Endothelial cell of umbilical vein (primary cell): Measurements from ENCODE around the gene CPED1. TPM values are rescaled to one million over a fixed set of nuclear protein-coding genes. Genes with fewer than 3 reads are reported as not detected.

Experiments
- BruUV-seq: library from RNA; stranded (reverse); fragments of 400-500 nt; replicated peaks from 2 replicates; lab custom pipeline; 2021; lab: Mats Ljungman, UMichigan
- CTCF ChIA-PET: fragments of 300-600, 350-600 bp; sonication (Branson Sonifier 250); formaldehyde crosslinking; loops from one replicate; lab custom pipeline; 2021; ENCODE audit warnings: antibody characterized with exemption, inconsistent platforms; lab: Charles Lee
- POLR2A ChIA-PET: fragments of 300-600, 350-600 bp; sonication (Branson Sonifier 250); formaldehyde crosslinking; loops from one replicate; lab custom pipeline; 2021; ENCODE audit warnings: antibody characterized with exemption, inconsistent platforms; lab: Charles Lee
- DNase-seq: peaks from one replicate; pipeline ENCODE4 v3.0.0-alpha.2; 2011; ENCODE audit warnings: low read depth, low spot score
- FAIRE-seq: peaks from 2 replicates; lab custom pipeline; 2011; peaks lifted over from hg19 to GRCh38; lab: Jason Lieb, UNC
- H2AFZ ChIP-seq: 2 replicates; pipeline ENCODE4 v1.6.0; 2012; ENCODE audit warnings: low read depth, low read length, control low read depth, inconsistent platforms
- H3K27ac ChIP-seq: 2 replicates; pipeline ENCODE4 v1.5.1; 2011; ENCODE audit warnings: low read depth, mild to moderate bottlenecking, control low read depth, low read length, moderate library complexity; ENCODE audit not compliant: insufficient read depth
- H3K27me3 ChIP-seq, 2 experiments: 2 replicates each; pipeline versions ENCODE4 v1.6.0 to v1.6.1; 2011; ENCODE audit warnings: low read length in 2 of 2, mixed read lengths in 1 of 2; ENCODE audit not compliant: control insufficient read depth in 2 of 2, insufficient read depth in 2 of 2
- H3K36me3 ChIP-seq, 2 experiments: 2 replicates in 1 of 2; 3 replicates in 1 of 2; pipeline ENCODE4 v1.5.1; 2011; ENCODE audit warnings: low read length in 2 of 2, mild to moderate bottlenecking in 1 of 2, moderate library complexity in 1 of 2; ENCODE audit not compliant: control insufficient read depth in 2 of 2, insufficient read depth in 2 of 2; ENCODE audit errors: extremely low read depth in 1 of 2
- H3K4me1 ChIP-seq: 3 replicates; pipeline ENCODE4 v1.5.1; 2011; ENCODE audit warnings: mild to moderate bottlenecking, low read length; ENCODE audit not compliant: control insufficient read depth, insufficient read depth; ENCODE audit errors: extremely low read depth
- H3K4me2 ChIP-seq: 2 replicates; pipeline ENCODE4 v1.6.1; 2011; ENCODE audit warnings: low read length, control low read depth, mixed read lengths; ENCODE audit not compliant: insufficient read depth
- H3K4me3 ChIP-seq, 3 experiments: fragments of 200-600 bp in 1 of 3; sonication (generic), shearing (Covaris generic) in 1 of 3; replicated peaks in 1 of 3; 2 replicates each; pipeline ENCODE4 v1.5.1; 2011 to 2016; ENCODE audit warnings: control low read depth in 3 of 3, low read length in 3 of 3, mild to moderate bottlenecking in 2 of 3, inconsistent platforms in 1 of 3, low read depth in 1 of 3, moderate library complexity in 1 of 3; ENCODE audit not compliant: insufficient read depth in 1 of 3
- H3K79me2 ChIP-seq: 2 replicates; pipeline ENCODE4 v1.6.0; 2012; ENCODE audit warnings: low read length, inconsistent platforms; ENCODE audit not compliant: control insufficient read depth, insufficient read depth
- H3K9ac ChIP-seq: replicated peaks from 2 replicates; pipeline ENCODE3; 2011; ENCODE audit warnings: low read length, control low read depth; ENCODE audit not compliant: insufficient read depth; ENCODE audit errors: extremely low read depth
- H3K9me1 ChIP-seq: replicated peaks from 3 replicates; pipeline ENCODE4 v1.6.0; 2011; ENCODE audit warnings: mild to moderate bottlenecking, low read length; ENCODE audit not compliant: control insufficient read depth, insufficient read depth; ENCODE audit errors: extremely low read depth
- H3K9me3 ChIP-seq: replicated peaks from 2 replicates; pipeline ENCODE4 v1.5.1; 2012; ENCODE audit warnings: low read length, inconsistent platforms; ENCODE audit not compliant: control insufficient read depth, insufficient read depth
- H4K20me1 ChIP-seq: replicated peaks from 2 replicates; pipeline ENCODE3; 2011; ENCODE audit warnings: mild to moderate bottlenecking, low read length; ENCODE audit not compliant: control insufficient read depth, insufficient read depth; ENCODE audit errors: extremely low read depth
- FOS ChIP-seq: IDR thresholded peaks from 2 replicates; pipeline ENCODE4 v1.6.1; 2011; ENCODE audit warnings: mild to moderate bottlenecking, low read length, moderate library complexity, borderline replicate concordance; ENCODE audit not compliant: insufficient read depth
- GATA2 ChIP-seq: IDR thresholded peaks from 2 replicates; pipeline ENCODE4 v1.7.0; 2011; ENCODE audit warnings: low read depth, mild to moderate bottlenecking, moderate library complexity, mixed read lengths, low read length; ENCODE audit not compliant: insufficient read length, insufficient read depth
- JUN ChIP-seq: IDR thresholded peaks from 2 replicates; pipeline ENCODE4 v1.6.1; 2011; ENCODE audit warnings: borderline replicate concordance, low read depth; ENCODE audit not compliant: insufficient read length, insufficient read depth
- POLR2A ChIP-seq: IDR thresholded peaks from 2 replicates; pipeline ENCODE4 v1.6.1; 2012; ENCODE audit warnings: low read depth, mild to moderate bottlenecking, control low read depth, low read length
- POLR2AphosphoS5 ChIP-seq: IDR thresholded peaks from 2 replicates; pipeline ENCODE4 v1.6.1; 2012; ENCODE audit warnings: low read depth, mild to moderate bottlenecking, control low read depth, low read length, moderate library complexity; ENCODE audit not compliant: insufficient read depth
- dilution Hi-C: fragments of 300-500 bp; cut with MboI; formaldehyde crosslinking; loops from one replicate; pipeline ENCODE4 v1.15.0; 2019; ENCODE audit warnings: low sequenced_read_pairs; ENCODE audit not compliant: extremely low pct_ligation_motif_present
- intact Hi-C: fragments of 100-400 bp; cut with micrococcal nuclease; formaldehyde crosslinking; loops from one replicate; pipeline ENCODE4 v1.10.0; 2022
- polyA plus RNA-seq, 4 experiments: library from polyadenylated mRNA; depleted of rRNA in 3 of 4; stranded (reverse) in 3 of 4; unstranded in 1 of 4; fragments of >200 nt; gene quantifications; 2 replicates each; pipeline versions ENCODE4 v1.2.1 to v1.2.3, GENCODE V29; 2011 to 2012; ENCODE audit warnings: missing spikeins in 1 of 4
- total RNA-seq: library from RNA; stranded (reverse); gene quantifications from 2 replicates; pipeline ENCODE4 v1.2.3, GENCODE V29; 2021
- TF ChIP-seq, protein P1 (sequence below), 2 donors: IDR thresholded peaks; 1 replicate in 1 of 2; 2 replicates in 1 of 2; pipeline ENCODE4 v1.5.1; 2011; ENCODE audit warnings: low read length in 2 of 2, mild to moderate bottlenecking in 2 of 2, moderate library complexity in 2 of 2, control low read depth in 1 of 2, inconsistent platforms in 1 of 2, low read depth in 1 of 2; ENCODE audit not compliant: insufficient read depth in 1 of 2; ENCODE audit errors: extremely low read depth in 1 of 2
- TF ChIP-seq, protein P2 (sequence below): IDR thresholded peaks from 2 replicates; pipeline ENCODE4 v1.6.1; 2011; ENCODE audit not compliant: insufficient read depth, insufficient read length

The CPED1 gene
- total and polyA plus RNA-seq, 2 donors (not counting 3 experiments of a cell fraction or from before 2014, with no cell fraction given), result 0.22 to 3.0 TPM

DNA sequence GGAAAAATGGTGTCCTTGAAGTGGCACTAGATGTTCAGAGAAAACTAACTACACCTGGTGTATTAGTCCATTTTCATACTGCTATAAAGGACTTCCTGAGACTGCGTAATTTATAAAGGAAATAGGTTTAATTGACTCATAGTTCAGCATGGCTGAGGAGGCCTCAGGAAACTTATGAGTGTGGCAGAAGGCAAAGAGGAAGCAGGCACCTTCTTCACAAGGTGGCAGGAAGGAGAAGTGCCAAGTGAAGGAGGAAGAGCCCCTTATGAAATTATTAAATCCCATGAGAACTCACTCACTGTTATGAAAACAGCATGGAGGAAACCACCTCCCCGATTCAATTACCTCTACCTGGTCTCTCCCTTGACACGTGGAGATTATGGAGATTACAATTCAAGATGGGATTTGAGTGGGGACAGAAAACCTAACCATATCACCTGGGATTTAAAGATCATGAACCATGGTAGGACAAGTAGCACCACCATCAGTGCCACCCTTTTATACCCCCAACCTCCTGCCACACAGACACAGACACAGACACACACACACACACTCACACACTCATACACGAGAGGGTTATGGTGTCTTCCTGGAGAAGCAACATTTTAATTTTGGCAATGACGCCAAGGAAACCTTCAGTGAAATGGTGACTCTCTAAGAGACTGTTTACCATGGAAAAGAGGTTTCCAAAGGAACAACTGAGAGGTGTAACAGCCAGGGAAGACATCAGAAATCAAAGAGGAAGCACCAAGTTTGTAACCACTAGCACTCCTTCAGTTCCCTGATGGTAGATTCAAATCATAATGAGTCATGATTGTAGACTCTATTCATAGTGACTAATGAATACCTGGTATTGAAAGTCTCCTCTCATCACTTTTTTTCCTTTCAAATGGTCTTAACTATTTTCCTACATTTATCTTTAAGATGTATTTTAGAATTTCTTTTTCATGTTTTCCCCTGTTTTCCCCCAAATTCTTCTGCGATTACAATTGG is 298.5 kb downstream of the CPED1 start:
- no TSS peak for BruUV-seq
- FAIRE-seq, result no peak
- Histone ChIP-seq H2AFZ (no peak overlapping the region), H3K27me3 (no peaks in the 10 kb centered on the region), H3K79me2 (no peaks in the 10 kb centered on the region), H3K36me3 (no peaks in the 10 kb centered on the region), H3K27ac (no peak overlapping the region), H3K4me3 (no peak overlapping the region), H3K9ac (no peak overlapping the region), H4K20me1 (no peaks in the 10 kb centered on the region), H3K9me3 (no peaks in the 10 kb centered on the region), H3K4me2 (no peak overlapping the region), H3K4me1 (no peaks in the 10 kb centered on the region), H3K9me1 (no peaks in the 10 kb centered on the region)
- ChIA-PET CTCF (no interaction called here), POLR2A (no interaction called here)
- DNase-seq, result no peak
- dilution Hi-C loops (no loop called here), intact Hi-C loops (no loop called here)
- no peak for TF ChIP-seq POLR2AphosphoS5
- TF ChIP-seq GATA2, result no peak
- TF ChIP-seq, protein P1, sequence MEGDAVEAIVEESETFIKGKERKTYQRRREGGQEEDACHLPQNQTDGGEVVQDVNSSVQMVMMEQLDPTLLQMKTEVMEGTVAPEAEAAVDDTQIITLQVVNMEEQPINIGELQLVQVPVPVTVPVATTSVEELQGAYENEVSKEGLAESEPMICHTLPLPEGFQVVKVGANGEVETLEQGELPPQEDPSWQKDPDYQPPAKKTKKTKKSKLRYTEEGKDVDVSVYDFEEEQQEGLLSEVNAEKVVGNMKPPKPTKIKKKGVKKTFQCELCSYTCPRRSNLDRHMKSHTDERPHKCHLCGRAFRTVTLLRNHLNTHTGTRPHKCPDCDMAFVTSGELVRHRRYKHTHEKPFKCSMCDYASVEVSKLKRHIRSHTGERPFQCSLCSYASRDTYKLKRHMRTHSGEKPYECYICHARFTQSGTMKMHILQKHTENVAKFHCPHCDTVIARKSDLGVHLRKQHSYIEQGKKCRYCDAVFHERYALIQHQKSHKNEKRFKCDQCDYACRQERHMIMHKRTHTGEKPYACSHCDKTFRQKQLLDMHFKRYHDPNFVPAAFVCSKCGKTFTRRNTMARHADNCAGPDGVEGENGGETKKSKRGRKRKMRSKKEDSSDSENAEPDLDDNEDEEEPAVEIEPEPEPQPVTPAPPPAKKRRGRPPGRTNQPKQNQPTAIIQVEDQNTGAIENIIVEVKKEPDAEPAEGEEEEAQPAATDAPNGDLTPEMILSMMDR (IDR thresholded peaks at IDR 0.05; ENCODE audit: extremely low read depth in 1 of 2, insufficient read depth in 1 of 2, low read depth in 1 of 2, low read length in 2 of 2), result no peak
- TF ChIP-seq JUN, result no peak
- no peak for TF ChIP-seq FOS
- TF ChIP-seq, protein P2, sequence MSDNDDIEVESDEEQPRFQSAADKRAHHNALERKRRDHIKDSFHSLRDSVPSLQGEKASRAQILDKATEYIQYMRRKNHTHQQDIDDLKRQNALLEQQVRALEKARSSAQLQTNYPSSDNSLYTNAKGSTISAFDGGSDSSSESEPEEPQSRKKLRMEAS, result no peak
- TF ChIP-seq POLR2A, result no peak
